H9 (cell line): ENCODE results near the gene EGFR. TPM values are rescaled to one million over a fixed set of nuclear protein-coding genes. Genes with fewer than 3 reads are reported as not detected.

Experiments
- DNase-seq: peaks from one replicate; pipeline ENCODE4 v3.0.0-alpha.2; 2017
- H2AFZ ChIP-seq: one replicate; pipeline ENCODE4 v1.6.1; 2013; ENCODE audit warnings: mild to moderate bottlenecking, low read length, control low read depth, moderate library complexity
- H2AK5ac ChIP-seq: 2 replicates; pipeline ENCODE4 v1.6.1; 2013; ENCODE audit warnings: low read length, control low read depth, mixed read lengths; ENCODE audit not compliant: insufficient read length
- H2BK120ac ChIP-seq: one replicate; pipeline ENCODE4 v1.6.1; 2013; ENCODE audit warnings: low read depth, mild to moderate bottlenecking, low read length, control low read depth, inconsistent platforms; ENCODE audit not compliant: poor library complexity, severe bottlenecking
- H2BK12ac ChIP-seq: 2 replicates; pipeline ENCODE4 v1.6.1; 2013; ENCODE audit warnings: low read length, control low read depth, mixed read lengths, low read depth; ENCODE audit not compliant: insufficient read length
- H2BK15ac ChIP-seq: 2 replicates; pipeline ENCODE4 v1.6.1; 2013; ENCODE audit warnings: low read depth, low read length, control low read depth
- H2BK20ac ChIP-seq: one replicate; pipeline ENCODE4 v1.6.1; 2013; ENCODE audit warnings: low read depth, mild to moderate bottlenecking, low read length, control low read depth, inconsistent platforms; ENCODE audit not compliant: poor library complexity, severe bottlenecking
- H2BK5ac ChIP-seq: 2 replicates; pipeline ENCODE4 v1.6.1; 2013; ENCODE audit warnings: low read length, control low read depth, mixed read lengths; ENCODE audit not compliant: insufficient read length
- H3K14ac ChIP-seq: 2 replicates; pipeline ENCODE4 v1.6.1; 2013; ENCODE audit warnings: low read length, control low read depth; ENCODE audit not compliant: insufficient read depth
- H3K18ac ChIP-seq: 2 replicates; pipeline ENCODE4 v1.6.1; 2013; ENCODE audit warnings: low read depth, mild to moderate bottlenecking, mixed read lengths, low read length, control low read depth; ENCODE audit not compliant: insufficient read length
- H3K23ac ChIP-seq: 2 replicates; pipeline ENCODE4 v1.6.1; 2013; ENCODE audit warnings: low read length, control low read depth, mixed read lengths, low read depth; ENCODE audit not compliant: insufficient read length
- H3K23me2 ChIP-seq: 2 replicates; pipeline ENCODE4 v1.6.1; 2013; ENCODE audit warnings: low read depth, mild to moderate bottlenecking, mixed read lengths, low read length, control low read depth; ENCODE audit not compliant: insufficient read length, poor library complexity, severe bottlenecking
- H3K27ac ChIP-seq: 2 replicates; pipeline ENCODE4 v1.5.1; 2013; ENCODE audit warnings: low read length, control low read depth, mixed read lengths, low read depth; ENCODE audit not compliant: insufficient read length
- H3K27me3 ChIP-seq: 2 replicates; pipeline ENCODE4 v1.6.1; 2013; ENCODE audit warnings: low read length, control low read depth, inconsistent platforms; ENCODE audit not compliant: insufficient read depth
- H3K4ac ChIP-seq: 2 replicates; pipeline ENCODE4 v1.6.1; 2013; ENCODE audit warnings: low read depth, mild to moderate bottlenecking, control low read depth, inconsistent platforms, low read length, moderate library complexity
- H3K4me1 ChIP-seq: 2 replicates; pipeline ENCODE4 v1.6.1; 2013; ENCODE audit warnings: low read length, control low read depth, inconsistent platforms; ENCODE audit not compliant: insufficient read depth
- H3K4me2 ChIP-seq: 2 replicates; pipeline ENCODE4 v1.6.1; 2013; ENCODE audit warnings: low read length, control low read depth, mixed read lengths; ENCODE audit not compliant: insufficient read length, insufficient read depth
- H3K56ac ChIP-seq: 2 replicates; pipeline ENCODE4 v1.6.1; 2013; ENCODE audit warnings: low read depth, mild to moderate bottlenecking, mixed read lengths, low read length, control low read depth; ENCODE audit not compliant: insufficient read length
- H3K79me1 ChIP-seq: 2 replicates; pipeline ENCODE4 v1.6.1; 2013; ENCODE audit warnings: low read depth, mild to moderate bottlenecking, moderate library complexity, low read length, control low read depth, inconsistent platforms; ENCODE audit not compliant: insufficient read depth, poor library complexity, severe bottlenecking
- H3K79me2 ChIP-seq: 2 replicates; pipeline ENCODE4 v1.6.1; 2013; ENCODE audit warnings: low read length, control low read depth, inconsistent platforms; ENCODE audit not compliant: insufficient read depth
- H3K9ac ChIP-seq: 2 replicates; pipeline ENCODE4 v1.6.1; 2013; ENCODE audit warnings: low read length, control low read depth, mixed read lengths; ENCODE audit not compliant: insufficient read length; ENCODE audit errors: extremely low read depth
- H3K9me3 ChIP-seq: one replicate; pipeline ENCODE4 v1.6.1; 2013; ENCODE audit warnings: low read depth, low read length, inconsistent platforms; ENCODE audit not compliant: control insufficient read depth
- H3T11ph ChIP-seq: one replicate; pipeline ENCODE4 v1.6.1; 2013; ENCODE audit warnings: mild to moderate bottlenecking, low read length, control low read depth, inconsistent platforms
- H4K20me1 ChIP-seq: one replicate; pipeline ENCODE4 v1.6.1; 2013; ENCODE audit not compliant: control insufficient read depth, insufficient read length, insufficient read depth
- H4K5ac ChIP-seq: 2 replicates; pipeline ENCODE4 v1.6.1; 2013; ENCODE audit warnings: low read depth, mild to moderate bottlenecking, mixed read lengths, low read length, control low read depth; ENCODE audit not compliant: insufficient read length
- H4K8ac ChIP-seq: replicated peaks from 2 replicates; pipeline ENCODE4 v1.6.1; 2013; ENCODE audit warnings: low read length, control low read depth, mixed read lengths, low read depth; ENCODE audit not compliant: insufficient read length
- H4K91ac ChIP-seq: 2 replicates; pipeline ENCODE4 v1.6.1; 2013; ENCODE audit warnings: low read depth, mild to moderate bottlenecking, moderate library complexity, mixed read lengths, low read length, control low read depth; ENCODE audit not compliant: insufficient read length
- H3K27ac Mint-ChIP-seq, 3 experiments: 2 replicates in 2 of 3; 3 replicates in 1 of 3; pipeline ENCODE4 v1.8.0; 2020 to 2021; ENCODE audit warnings: mixed read lengths in 3 of 3, mild to moderate bottlenecking in 1 of 3, moderate library complexity in 1 of 3
- H3K27me3 Mint-ChIP-seq: 2 replicates; pipeline ENCODE4 v1.8.0; 2021; ENCODE audit warnings: low read depth, mild to moderate bottlenecking, moderate library complexity, mixed read lengths
- H3K36me3 Mint-ChIP-seq, 3 experiments: 2 replicates in 2 of 3; 3 replicates in 1 of 3; pipeline ENCODE4 v1.8.0; 2020 to 2021; ENCODE audit warnings: low read depth in 3 of 3, mixed read lengths in 3 of 3; ENCODE audit not compliant: insufficient read depth in 1 of 3
- H3K4me1 Mint-ChIP-seq, 2 experiments: 2 replicates each; pipeline ENCODE4 v1.8.0; 2020; ENCODE audit warnings: mixed read lengths in 2 of 2
- H3K4me3 Mint-ChIP-seq, 2 experiments: 2 replicates in 1 of 2; 3 replicates in 1 of 2; pipeline ENCODE4 v1.8.0; 2020 to 2021; ENCODE audit warnings: mild to moderate bottlenecking in 2 of 2, mixed read lengths in 2 of 2, moderate library complexity in 1 of 2
- H3K9me3 Mint-ChIP-seq, 2 experiments: 2 replicates in 1 of 2; 3 replicates in 1 of 2; pipeline ENCODE4 v1.8.0; 2020; ENCODE audit warnings: mild to moderate bottlenecking in 2 of 2, mixed read lengths in 2 of 2, moderate library complexity in 1 of 2
- WGBS: extraction: QIAGEN DNeasy Blood & Tissue Kit; methylation state at CpG from one replicate; pipeline ENCODE4 v1.1.7; 2013; ENCODE audit warnings: missing lambda C conversion rate, low lambda C conversion rate, mixed read lengths; ENCODE audit not compliant: insufficient read length; ENCODE audit errors: extremely low coverage; 5-methylcytosine and 5-hydroxymethylcytosine counted together
- total RNA-seq: library from RNA; stranded (reverse); gene quantifications from 2 replicates; pipeline ENCODE4 v1.2.1, GENCODE V29; 2021
- TF ChIP-seq, protein P1 (sequence below): fragments of 200-600 bp; sonication (generic); conservative IDR thresholded peaks from 3 replicates; pipeline ENCODE4 v1.8.0; 2021; ENCODE audit warnings: antibody characterized with exemption, mild to moderate bottlenecking

Gene EGFR
- total RNA-seq, 1 experiment from 2014 or later = 3.3 TPM

DNA sequence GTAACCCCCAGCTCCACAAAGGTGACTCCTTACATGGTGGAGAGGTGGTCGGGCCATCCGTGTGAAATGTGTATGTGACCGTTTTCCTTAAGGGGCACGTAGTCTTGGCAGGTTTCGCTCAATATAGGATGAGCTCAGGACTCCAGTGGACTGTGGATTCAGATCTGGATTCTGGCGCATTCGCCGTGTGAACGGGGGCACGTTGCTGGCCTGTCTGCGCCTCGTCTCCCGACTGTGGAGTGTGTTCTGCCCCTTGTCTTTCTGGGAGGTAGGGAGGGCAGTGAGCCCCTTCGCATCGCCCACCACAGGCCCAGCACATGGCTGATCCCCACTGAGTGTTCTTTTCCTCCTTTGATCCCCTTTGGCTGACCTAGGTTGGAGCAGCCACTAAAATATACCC lies 165.1 kb downstream of the EGFR start:
- Mint-ChIP-seq H3K36me3 (no peaks in the 10 kb centered on the region; a peak in 2 of 7 replicates), H3K9me3 (no peaks in the 10 kb centered on the region), H3K4me3 (no peak overlapping the region), H3K27ac (peak overlapping the region in 1 of 3 experiments; percentile 4; a peak in 2 of 7 replicates), H3K4me1 (peaks cover 11 to 16% of the 10 kb centered on the region in 2 experiments), H3K27me3 (no peaks in the 10 kb centered on the region; the same call in 1 of the 2 replicates)
- Histone ChIP-seq H3K4me1 (peaks cover 4% of the 10 kb centered on the region; the same call in 1 of the 2 replicates), H4K91ac (no peak overlapping the region), H2BK5ac (no peak overlapping the region), H3K4me2 (no peak overlapping the region), H3K79me2 (no peaks in the 10 kb centered on the region), H4K8ac (no peak overlapping the region), H3K4ac (no peak overlapping the region), H2BK120ac (no peak overlapping the region), H4K20me1 (peaks cover 2% of the 10 kb centered on the region), H3K14ac (no peak overlapping the region), H3K23me2 (no peaks in the 10 kb centered on the region), H2AK5ac (no peak overlapping the region), H2BK12ac (no peak overlapping the region), H4K5ac (no peak overlapping the region), H2BK20ac (no peak overlapping the region), H2BK15ac (no peak overlapping the region), H3K27ac (no peak overlapping the region), H3K9ac (no peak overlapping the region), H3K9me3 (no peaks in the 10 kb centered on the region), H3K56ac (no peak overlapping the region), H3K27me3 (no peaks in the 10 kb centered on the region), H3K79me1 (no peaks in the 10 kb centered on the region), H3T11ph (no peak overlapping the region), H3K23ac (no peak overlapping the region), H3K18ac (no peak overlapping the region), H2AFZ (no peak overlapping the region)
- DNase-seq = no peak
- no CpG with 5 or more reads among the region's 15 CpGs for WGBS
- TF ChIP-seq, protein P1, sequence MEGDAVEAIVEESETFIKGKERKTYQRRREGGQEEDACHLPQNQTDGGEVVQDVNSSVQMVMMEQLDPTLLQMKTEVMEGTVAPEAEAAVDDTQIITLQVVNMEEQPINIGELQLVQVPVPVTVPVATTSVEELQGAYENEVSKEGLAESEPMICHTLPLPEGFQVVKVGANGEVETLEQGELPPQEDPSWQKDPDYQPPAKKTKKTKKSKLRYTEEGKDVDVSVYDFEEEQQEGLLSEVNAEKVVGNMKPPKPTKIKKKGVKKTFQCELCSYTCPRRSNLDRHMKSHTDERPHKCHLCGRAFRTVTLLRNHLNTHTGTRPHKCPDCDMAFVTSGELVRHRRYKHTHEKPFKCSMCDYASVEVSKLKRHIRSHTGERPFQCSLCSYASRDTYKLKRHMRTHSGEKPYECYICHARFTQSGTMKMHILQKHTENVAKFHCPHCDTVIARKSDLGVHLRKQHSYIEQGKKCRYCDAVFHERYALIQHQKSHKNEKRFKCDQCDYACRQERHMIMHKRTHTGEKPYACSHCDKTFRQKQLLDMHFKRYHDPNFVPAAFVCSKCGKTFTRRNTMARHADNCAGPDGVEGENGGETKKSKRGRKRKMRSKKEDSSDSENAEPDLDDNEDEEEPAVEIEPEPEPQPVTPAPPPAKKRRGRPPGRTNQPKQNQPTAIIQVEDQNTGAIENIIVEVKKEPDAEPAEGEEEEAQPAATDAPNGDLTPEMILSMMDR = no peak
